ENCODE measurements around the gene ARHGAP26. TPM values are rescaled to one million over a fixed set of nuclear protein-coding genes. Genes with fewer than 3 reads are reported as not detected.

ARHGAP26 gene
- total and polyA plus RNA-seq, 2 donors (not counting 3 experiments of a cell fraction or from before 2014, with no cell fraction given): 3.1 to 16.2 TPM

- intact Hi-C loops (cut with micrococcal nuclease): no loop called here
- dilution Hi-C loops (cut with MboI; ENCODE audit: extremely low pct_ligation_motif_present, low sequenced_read_pairs): no loop called here
- no peaks in the 10 kb centered on the region for H3K9me3 ChIP-seq (replicated peaks; ENCODE audit: control insufficient read depth, insufficient read depth, low read length)
- FAIRE-seq (no peak), DNase-seq (ENCODE audit: low read depth, low spot score) (no peak)
- BruUV-seq (replicated peaks): no TSS peak
- no peak overlapping the region for H3K27ac ChIP-seq (ENCODE audit: insufficient read depth, low read depth, low read length)
- H3K36me3 ChIP-seq (ENCODE audit: control insufficient read depth in 2 of 2, extremely low read depth in 1 of 2, insufficient read depth in 2 of 2, low read length in 2 of 2): no peaks in the 10 kb centered on the region
- no peak overlapping the region for H2AFZ ChIP-seq (ENCODE audit: low read depth, low read length)
- H3K9me1 ChIP-seq (replicated peaks; ENCODE audit: control insufficient read depth, extremely low read depth, insufficient read depth, low read length): no peaks in the 10 kb centered on the region
- CTCF ChIA-PET: no interaction called here
- POLR2A ChIA-PET: no interaction called here
- H3K79me2 ChIP-seq (ENCODE audit: control insufficient read depth, insufficient read depth, low read length): no peaks in the 10 kb centered on the region
- H3K9ac ChIP-seq (replicated peaks; ENCODE audit: extremely low read depth, insufficient read depth, low read length): no peak overlapping the region
- H3K4me3 ChIP-seq (replicated peaks in 1 of 3; ENCODE audit: insufficient read depth in 1 of 3, low read depth in 1 of 3, low read length in 3 of 3): no peak overlapping the region
- no peak overlapping the region for H3K4me2 ChIP-seq (ENCODE audit: insufficient read depth, low read length)
- TF ChIP-seq EZH2 (IDR thresholded peaks at IDR 0.05; ENCODE audit: borderline replicate concordance, low read depth, low read length, severe bottlenecking): no peak
- no peak for TF ChIP-seq GATA2 (IDR thresholded peaks at IDR 0.05; ENCODE audit: insufficient read depth, insufficient read length, low read depth, low read length)
- TF ChIP-seq POLR2AphosphoS5 (IDR thresholded peaks at IDR 0.05; ENCODE audit: insufficient read depth, low read depth, low read length): no peak
- TF ChIP-seq CTCF (IDR thresholded peaks at IDR 0.05; ENCODE audit: extremely low read depth in 1 of 2, insufficient read depth in 1 of 2, low read depth in 1 of 2, low read length in 2 of 2): no peak
- no peaks in the 10 kb centered on the region for H3K4me1 ChIP-seq (ENCODE audit: control insufficient read depth, extremely low read depth, insufficient read depth, low read length)
- no peaks in the 10 kb centered on the region for H4K20me1 ChIP-seq (replicated peaks; ENCODE audit: control insufficient read depth, extremely low read depth, insufficient read depth, low read length)
- no peaks in the 10 kb centered on the region for H3K27me3 ChIP-seq (ENCODE audit: control insufficient read depth in 2 of 2, insufficient read depth in 2 of 2, low read length in 2 of 2)
These were observed 493.2 kb downstream of the ARHGAP26 start for GRCh38 chr5:143263272-143263810.

GRCh38 chr5:143265995-143266394 lies 495.8 kb downstream of the ARHGAP26 start:
- no peaks in the 10 kb centered on the region for H4K20me1 ChIP-seq (replicated peaks; ENCODE audit: control insufficient read depth, extremely low read depth, insufficient read depth, low read length)
- H3K4me1 ChIP-seq (ENCODE audit: control insufficient read depth, extremely low read depth, insufficient read depth, low read length): no peaks in the 10 kb centered on the region
- FAIRE-seq (no peak), DNase-seq (ENCODE audit: low read depth, low spot score) (no peak)
- H3K4me2 ChIP-seq (ENCODE audit: insufficient read depth, low read length): no peak overlapping the region
- H3K79me2 ChIP-seq (ENCODE audit: control insufficient read depth, insufficient read depth, low read length): no peaks in the 10 kb centered on the region
- H3K4me3 ChIP-seq (replicated peaks in 1 of 3; ENCODE audit: insufficient read depth in 1 of 3, low read depth in 1 of 3, low read length in 3 of 3): no peak overlapping the region
- no peak for TF ChIP-seq MYC (IDR thresholded peaks at IDR 0.05; ENCODE audit: low read depth, low read length)
- TF ChIP-seq POLR2A (IDR thresholded peaks at IDR 0.05; ENCODE audit: low read depth, low read length): no peak
- no peak for TF ChIP-seq MAX (IDR thresholded peaks at IDR 0.05; ENCODE audit: insufficient read depth, insufficient read length)
- TF ChIP-seq FOS (IDR thresholded peaks at IDR 0.05; ENCODE audit: borderline replicate concordance, insufficient read depth, low read length): no peak
- TF ChIP-seq EZH2 (IDR thresholded peaks at IDR 0.05; ENCODE audit: borderline replicate concordance, low read depth, low read length, severe bottlenecking): no peak
- intact Hi-C loops (cut with micrococcal nuclease): loop anchor here (5.0 kb wide), 1 partner anchor 46 kb away; no protein-coding TSS in a partner anchor
- no peak overlapping the region for H2AFZ ChIP-seq (ENCODE audit: low read depth, low read length)
- dilution Hi-C loops (cut with MboI; ENCODE audit: extremely low pct_ligation_motif_present, low sequenced_read_pairs): no loop called here
- no peaks in the 10 kb centered on the region for H3K9me3 ChIP-seq (replicated peaks; ENCODE audit: control insufficient read depth, insufficient read depth, low read length)
- no peak overlapping the region for H3K27ac ChIP-seq (ENCODE audit: insufficient read depth, low read depth, low read length)
- H3K9ac ChIP-seq (replicated peaks; ENCODE audit: extremely low read depth, insufficient read depth, low read length): no peak overlapping the region
- ChIA-PET POLR2A (no interaction called here), CTCF (no interaction called here)
- no peaks in the 10 kb centered on the region for H3K36me3 ChIP-seq (ENCODE audit: control insufficient read depth in 2 of 2, extremely low read depth in 1 of 2, insufficient read depth in 2 of 2, low read length in 2 of 2)
- no peaks in the 10 kb centered on the region for H3K27me3 ChIP-seq (ENCODE audit: control insufficient read depth in 2 of 2, insufficient read depth in 2 of 2, low read length in 2 of 2)
- H3K9me1 ChIP-seq (replicated peaks; ENCODE audit: control insufficient read depth, extremely low read depth, insufficient read depth, low read length): no peaks in the 10 kb centered on the region
- BruUV-seq (replicated peaks): no TSS peak
